ENCODE results near the gene MARCHF10.

- TF ChIP-seq POLR2A (IDR thresholded peaks at IDR 0.05): no peak
- no peak for TF ChIP-seq CTCF (IDR thresholded peaks at IDR 0.05)
These were observed 106.4 kb downstream of the MARCHF10 start for GRCh38 chr17:62701706-62702085.
